H1 (cell line): ENCODE results near the gene HECTD4. TPM values are rescaled to one million over a fixed set of nuclear protein-coding genes. Genes with fewer than 3 reads are reported as not detected.

Experiments
- CTCF ChIA-PET: fragments of 300-600 bp; sonication (Branson Sonifier 250); formaldehyde crosslinking; loops from one replicate; lab custom pipeline; 2021; ENCODE audit not compliant: partially characterized antibody; lab: Charles Lee
- POLR2A ChIA-PET: fragments of 300-600 bp; sonication (Branson Sonifier 250); formaldehyde crosslinking; loops from one replicate; lab custom pipeline; 2021; ENCODE audit warnings: inconsistent platforms; ENCODE audit not compliant: partially characterized antibody; lab: Charles Lee
- DNase-seq, 2 experiments: peaks; one replicate each; pipeline versions ENCODE4 v3.0.0 to v3.0.0-alpha.2; 2010 to 2022; ENCODE audit warnings: low spot score in 2 of 2, low read depth in 1 of 2, mixed read lengths in 1 of 2
- FAIRE-seq: peaks from 2 replicates; lab custom pipeline; 2011; peaks lifted over from hg19 to GRCh38; lab: Jason Lieb, UNC
- H2AFZ ChIP-seq: 2 replicates; pipeline ENCODE4 v1.8.1; 2012; ENCODE audit warnings: low read length, inconsistent platforms
- H2AK5ac ChIP-seq: 2 replicates; pipeline ENCODE4 v1.6.1; 2013; ENCODE audit warnings: low read depth, low read length
- H2BK120ac ChIP-seq: replicated peaks from 2 replicates; pipeline ENCODE3; 2013; ENCODE audit warnings: low read depth, low read length, inconsistent platforms
- H2BK12ac ChIP-seq: 2 replicates; pipeline ENCODE4 v1.6.1; 2013; ENCODE audit warnings: low read depth, low read length
- H2BK15ac ChIP-seq: 2 replicates; pipeline ENCODE4 v1.6.1; 2013; ENCODE audit warnings: low read length
- H2BK20ac ChIP-seq: 2 replicates; pipeline ENCODE4 v1.6.1; 2013; ENCODE audit warnings: low read length
- H2BK5ac ChIP-seq: 2 replicates; pipeline ENCODE4 v1.6.1; 2013; ENCODE audit warnings: low read depth, low read length
- H3K14ac ChIP-seq: 2 replicates; pipeline ENCODE4 v1.6.1; 2013; ENCODE audit warnings: inconsistent platforms; ENCODE audit not compliant: insufficient read length
- H3K18ac ChIP-seq: 2 replicates; pipeline ENCODE4 v1.6.1; 2013; ENCODE audit warnings: low read length; ENCODE audit errors: extremely low read depth
- H3K23ac ChIP-seq: 2 replicates; pipeline ENCODE4 v1.6.1; 2013; ENCODE audit warnings: inconsistent platforms; ENCODE audit not compliant: insufficient read length
- H3K23me2 ChIP-seq: 2 replicates; pipeline ENCODE4 v1.6.1; 2013; ENCODE audit warnings: low read depth, low read length
- H3K27ac ChIP-seq: 2 replicates; pipeline ENCODE4 v1.6.1; 2011; ENCODE audit warnings: low read depth, low read length, inconsistent platforms
- H3K27me3 ChIP-seq, 4 experiments: replicated peaks in 1 of 4; 1 replicate in 1 of 4; 2 replicates in 3 of 4; pipeline versions ENCODE4 v1.6.1 to v1.8.1; 2011 to 2013; ENCODE audit warnings: low read length in 3 of 4, mild to moderate bottlenecking in 3 of 4, inconsistent platforms in 2 of 4, mixed read lengths in 2 of 4, moderate library complexity in 1 of 4; ENCODE audit not compliant: control insufficient read depth in 3 of 4, insufficient read depth in 3 of 4; ENCODE audit errors: extremely low read depth in 1 of 4
- H3K36me3 ChIP-seq, 4 experiments: 2 replicates each; pipeline versions ENCODE4 v1.6.1 to v1.8.1; 2011 to 2013; ENCODE audit warnings: mild to moderate bottlenecking in 4 of 4, low read length in 3 of 4, moderate library complexity in 2 of 4, control low read depth in 1 of 4, inconsistent platforms in 1 of 4; ENCODE audit not compliant: insufficient read depth in 4 of 4, control insufficient read depth in 2 of 4
- H3K4ac ChIP-seq: replicated peaks from 2 replicates; pipeline ENCODE3; 2013; ENCODE audit warnings: low read length, low read depth, mixed read lengths, inconsistent platforms; ENCODE audit not compliant: insufficient read length
- H3K4me1 ChIP-seq, 4 experiments: replicated peaks in 1 of 4; 1 replicate in 1 of 4; 2 replicates in 3 of 4; pipeline versions ENCODE4 v1.6.1 to v1.8.1; 2011 to 2013; ENCODE audit warnings: low read length in 3 of 4, inconsistent platforms in 2 of 4, mixed read lengths in 1 of 4; ENCODE audit not compliant: insufficient read depth in 4 of 4, control insufficient read depth in 3 of 4
- H3K4me2 ChIP-seq, 2 experiments: 2 replicates each; pipeline versions ENCODE4 v1.6.1 to v1.8.1; 2011 to 2013; ENCODE audit warnings: low read depth in 2 of 2, low read length in 2 of 2, control low read depth in 1 of 2, inconsistent platforms in 1 of 2, mild to moderate bottlenecking in 1 of 2; ENCODE audit not compliant: insufficient read depth in 1 of 2
- H3K4me3 ChIP-seq, 4 experiments: fragments of 200-600, 300-600 bp in 1 of 4; sonication (generic), shearing (Covaris generic), sonication (Bioruptor Twin) in 1 of 4; 2 replicates each; pipeline versions ENCODE4 v1.5.1 to v1.8.1; 2011 to 2016; ENCODE audit warnings: low read length in 4 of 4, low read depth in 3 of 4, control low read depth in 2 of 4, inconsistent platforms in 2 of 4, mild to moderate bottlenecking in 2 of 4, mixed read lengths in 1 of 4, moderate library complexity in 1 of 4; ENCODE audit not compliant: insufficient read depth in 2 of 4; ENCODE audit errors: extremely low read depth in 1 of 4
- H3K56ac ChIP-seq: replicated peaks from 2 replicates; pipeline ENCODE3; 2013; ENCODE audit warnings: low read depth, mild to moderate bottlenecking, mixed read lengths, low read length, inconsistent platforms; ENCODE audit not compliant: insufficient read length
- H3K79me1 ChIP-seq: 2 replicates; pipeline ENCODE4 v1.6.1; 2013; ENCODE audit warnings: low read depth, low read length, control low read depth
- H3K79me2 ChIP-seq, 2 experiments: 2 replicates each; pipeline versions ENCODE4 v1.6.1 to v1.8.1; 2012 to 2013; ENCODE audit warnings: low read length in 2 of 2, mild to moderate bottlenecking in 2 of 2, inconsistent platforms in 1 of 2; ENCODE audit not compliant: insufficient read depth in 2 of 2, control insufficient read depth in 1 of 2
- H3K9ac ChIP-seq, 4 experiments: replicated peaks in 1 of 4; 1 replicate in 1 of 4; 2 replicates in 3 of 4; pipeline versions ENCODE4 v1.6.1 to v1.8.1; 2011 to 2013; ENCODE audit warnings: low read depth in 3 of 4, low read length in 3 of 4, control low read depth in 2 of 4, mild to moderate bottlenecking in 2 of 4, moderate library complexity in 2 of 4, inconsistent platforms in 1 of 4; ENCODE audit errors: extremely low read depth in 1 of 4
- H3K9me3 ChIP-seq, 2 experiments: 2 replicates each; pipeline versions ENCODE4 v1.6.1 to v1.8.1; 2012 to 2013; ENCODE audit warnings: mild to moderate bottlenecking in 2 of 2, moderate library complexity in 2 of 2, control low read depth in 1 of 2, inconsistent platforms in 1 of 2, low read depth in 1 of 2, low read length in 1 of 2, mixed read lengths in 1 of 2; ENCODE audit not compliant: insufficient read depth in 2 of 2
- H4K20me1 ChIP-seq, 2 experiments: replicated peaks in 1 of 2; 2 replicates each; pipeline versions ENCODE3 to v1.8.1; 2011 to 2013; ENCODE audit warnings: inconsistent platforms in 2 of 2, low read length in 2 of 2, mild to moderate bottlenecking in 1 of 2; ENCODE audit not compliant: insufficient read depth in 2 of 2, control insufficient read depth in 1 of 2
- H4K5ac ChIP-seq: 2 replicates; pipeline ENCODE4 v1.6.1; 2013; ENCODE audit warnings: low read length, low read depth, mixed read lengths, inconsistent platforms; ENCODE audit not compliant: insufficient read length
- H4K8ac ChIP-seq: 2 replicates; pipeline ENCODE4 v1.8.0; 2013; ENCODE audit warnings: mild to moderate bottlenecking, moderate library complexity, low read length, inconsistent platforms; ENCODE audit not compliant: insufficient read depth; ENCODE audit errors: extremely low read depth
- H4K91ac ChIP-seq: replicated peaks from 2 replicates; pipeline ENCODE3; 2013; ENCODE audit warnings: low read length, mixed read lengths, inconsistent platforms; ENCODE audit not compliant: insufficient read length
- ATF3 ChIP-seq: IDR thresholded peaks from 2 replicates; pipeline ENCODE4 v1.6.1; 2011; ENCODE audit warnings: low read depth, mild to moderate bottlenecking, low read length; ENCODE audit not compliant: insufficient read depth
- BACH1 ChIP-seq: IDR thresholded peaks from 2 replicates; pipeline ENCODE4 v1.6.1; 2012; ENCODE audit warnings: low read length, improper control_type of control experiment
- CHD2 ChIP-seq: IDR thresholded peaks from 2 replicates; pipeline ENCODE4 v1.6.1; 2012; ENCODE audit warnings: low read length, improper control_type of control experiment
- JUN ChIP-seq: IDR thresholded peaks from 2 replicates; pipeline ENCODE4 v1.6.1; 2011; ENCODE audit warnings: low read depth, mild to moderate bottlenecking, improper control_type of control experiment, low read length
- KDM1A ChIP-seq: fragments of 200-600, 300-600 bp; sonication (generic); IDR thresholded peaks from 2 replicates; pipeline ENCODE4 v1.7.1; 2016; ENCODE audit warnings: mild to moderate bottlenecking, low read length, borderline replicate concordance
- KDM4A ChIP-seq: IDR thresholded peaks from one replicate; pipeline ENCODE4 v1.7.1; 2012; ENCODE audit warnings: low read depth, mild to moderate bottlenecking, moderate library complexity, low read length, inconsistent platforms; ENCODE audit not compliant: severe bottlenecking
- MAX ChIP-seq: IDR thresholded peaks from 2 replicates; pipeline ENCODE4 v1.6.1; 2012; ENCODE audit warnings: inconsistent platforms
- PHF8 ChIP-seq: fragments of 200-600 bp; sonication (generic); conservative IDR thresholded peaks from 2 replicates; pipeline ENCODE4 v1.7.1; 2012; ENCODE audit warnings: low read depth, mild to moderate bottlenecking, inconsistent platforms, low read length, moderate library complexity
- RFX5 ChIP-seq: IDR thresholded peaks from 2 replicates; pipeline ENCODE4 v1.6.1; 2011; ENCODE audit warnings: low read depth, low read length, improper control_type of control experiment, borderline replicate concordance
- RNF2 ChIP-seq: fragments of 200-900, 300-1000 bp; sonication (generic); IDR thresholded peaks from 2 replicates; pipeline ENCODE4 v1.7.1; 2016; ENCODE audit warnings: borderline replicate concordance, low read depth, mild to moderate bottlenecking, antibody characterized with exemption, low read length; ENCODE audit not compliant: poor library complexity, severe bottlenecking; ENCODE audit errors: missing control alignments
- SIRT6 ChIP-seq: IDR thresholded peaks from one replicate; pipeline ENCODE4 v1.7.1; 2012; ENCODE audit warnings: low read length, inconsistent platforms
- SP1 ChIP-seq: IDR thresholded peaks from 2 replicates; pipeline ENCODE4 v1.6.1; 2011; ENCODE audit warnings: low read depth, low read length
- SP2 ChIP-seq: IDR thresholded peaks from 2 replicates; pipeline ENCODE4 v1.6.1; 2012; ENCODE audit warnings: mild to moderate bottlenecking, low read length, inconsistent platforms
- TAF7 ChIP-seq: optimal IDR thresholded peaks from 2 replicates; pipeline ENCODE3; 2011; ENCODE audit warnings: low read depth, mild to moderate bottlenecking, inconsistent platforms, low read length, moderate library complexity, borderline replicate concordance
- WGBS, 2 experiments: shearing (Covaris generic) in 1 of 2; methylation state at CpG; one replicate each; pipeline versions ENCODE4 v1.1.6 to v1.1.7; 2013 to 2015; ENCODE audit warnings: low lambda C conversion rate in 2 of 2, mixed read lengths in 2 of 2, inconsistent platforms in 1 of 2, low coverage in 1 of 2, missing lambda C conversion rate in 1 of 2; ENCODE audit not compliant: insufficient replicate concordance in 2 of 2, insufficient coverage in 1 of 2, insufficient read length in 1 of 2; ENCODE audit errors: extremely low coverage in 1 of 2, missing lambda C conversion rate in 1 of 2; 5-methylcytosine and 5-hydroxymethylcytosine counted together
- polyA plus RNA-seq, 7 experiments: library from polyadenylated mRNA; depleted of rRNA in 3 of 7; stranded (reverse) in 5 of 7; unstranded in 2 of 7; fragments of >200 nt in 5 of 7; fragments of 200-250 nt in 2 of 7; gene quantifications; 1 replicate in 5 of 7; 2 replicates in 1 of 7; 4 replicates in 1 of 7; pipeline versions ENCODE4 v1.2.1 to v1.2.3, GENCODE V29; 2011 to 2013; ENCODE audit warnings: missing spikeins in 2 of 7, mixed read lengths in 2 of 7
- total RNA-seq: library from RNA; stranded (reverse); fragmentation: NEBNext Ultra II Directional; extraction: Animal tissue kit (Norgen Biotek cat#: 25700); gene quantifications from 2 replicates; pipeline ENCODE4 v1.2.1, GENCODE V29; 2021

HECTD4 gene
- total and polyA plus RNA-seq, 2 of the 8 experiments (the other 6 are each of a cell fraction or from before 2014, with no cell fraction given) = 6.5 to 33.7 TPM

GRCh38 chr12:112420740-112421139 lies 38.5 kb upstream of the HECTD4 start:
- H2AFZ ChIP-seq = no peak overlapping the region
- ChIA-PET CTCF (interaction anchor here (1.4 kb wide), 1 partner anchor 10 kb away, joined by 5 read pairs; no protein-coding TSS in a partner anchor), POLR2A (interaction anchor here (0.6 kb wide), 1 partner anchor 9 kb away, joined by 3 read pairs; no protein-coding TSS in a partner anchor)
- no peak overlapping the region for H2BK12ac ChIP-seq
- no peak overlapping the region; a peak in 1 of 4 replicates for H3K4me2 ChIP-seq
- H3K4me1 ChIP-seq = no peaks in the 10 kb centered on the region
- H3K18ac ChIP-seq = no peak overlapping the region
- H3K4ac ChIP-seq = no peak overlapping the region
- peaks cover 3% of the 10 kb centered on the region; the same call in 1 of the 2 replicates for H3K79me1 ChIP-seq
- no peak overlapping the region for H2BK15ac ChIP-seq
- no peak overlapping the region for H3K9ac ChIP-seq
- FAIRE-seq (no peak), DNase-seq (no peak)
- no peaks in the 10 kb centered on the region for H3K9me3 ChIP-seq
- H3K4me3 ChIP-seq = no peak overlapping the region
- H4K20me1 ChIP-seq = peaks cover 0 to 5% of the 10 kb centered on the region in 2 experiments
- no peak overlapping the region for H2BK5ac ChIP-seq
- H2BK120ac ChIP-seq = no peak overlapping the region
- H3K36me3 ChIP-seq = no peaks in the 10 kb centered on the region
- 88% methylated on average over 3 of the region's 3 CpGs; no CpG with 5 or more reads in 1 of the 2 experiments for WGBS, 2 experiments
- H3K27ac ChIP-seq = no peak overlapping the region
- H3K79me2 ChIP-seq = peaks cover 13 to 65% of the 10 kb centered on the region in 2 experiments
- no peak overlapping the region for H2BK20ac ChIP-seq
- H3K56ac ChIP-seq = no peak overlapping the region
- 0 out of 2 replicates have a peak, but pooled peaks cover 2% of the 10 kb centered on the region for H3K23me2 ChIP-seq
- no peak overlapping the region for H4K8ac ChIP-seq
- no peak overlapping the region for H2AK5ac ChIP-seq
- H4K5ac ChIP-seq = no peak overlapping the region
- H3K14ac ChIP-seq = no peak overlapping the region
- H3K23ac ChIP-seq = no peak overlapping the region
- no peak overlapping the region for H4K91ac ChIP-seq
- no peaks in the 10 kb centered on the region for H3K27me3 ChIP-seq
- TF ChIP-seq KDM1A = no peak
- no peak for TF ChIP-seq SIRT6
- TF ChIP-seq ATF3 = no peak
- no peak for TF ChIP-seq SP1
- no peak for TF ChIP-seq KDM4A
- no peak for TF ChIP-seq JUN
- no peak for TF ChIP-seq RNF2
- TF ChIP-seq MAX = no peak
- TF ChIP-seq SP2 = no peak
- TF ChIP-seq RFX5 = no peak
- TF ChIP-seq CHD2 = no peak
- TF ChIP-seq TAF7 = no peak
- no peak for TF ChIP-seq PHF8
- TF ChIP-seq BACH1 = no peak
